Stimulated activated CD8-positive, alpha-beta memory T cell treated with anti-CD3 and anti-CD28 coated beads, Interleukin-7, amount 100 ng/mL, for 24 hours (primary cell): Measurements from ENCODE around the gene SEC11C.

Experiments
- DNase-seq: peaks from one replicate; pipeline ENCODE4 v3.0.0-alpha.2; 2020; ENCODE audit warnings: low read depth

The SEC11C gene

GRCh38 chr18:59145055-59145454, 5.4 kb downstream of the SEC11C start:
- DNase-seq, result no peak

DNA sequence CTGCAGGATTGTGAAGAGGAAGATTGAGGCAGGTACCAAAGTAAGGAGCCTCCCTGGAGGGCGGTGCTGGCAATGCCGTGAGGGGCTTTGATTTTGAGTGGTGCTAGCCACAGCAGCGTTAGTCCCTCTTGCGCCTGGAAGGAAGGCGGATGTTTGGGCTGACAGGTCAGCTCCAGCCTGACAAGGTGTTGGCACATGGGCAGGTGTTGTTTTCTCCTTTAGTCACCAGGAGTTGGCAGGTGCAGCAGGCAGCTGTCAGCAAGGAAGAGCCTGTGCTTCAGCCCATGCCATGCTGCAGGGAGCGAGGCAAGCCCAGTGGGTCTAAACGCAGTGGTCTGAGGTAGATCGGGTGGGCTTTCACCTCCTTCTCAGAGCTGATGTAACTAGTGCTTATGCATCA, 8.5 kb downstream of the SEC11C start:
- no peak for DNase-seq

- DNase-seq, result no peak
Measured at GRCh38 chr18:59149007-59149406, 9.3 kb downstream of the SEC11C start.

- DNase-seq, result no peak
Measured at GRCh38 chr18:59149416-59149815, 9.7 kb downstream of the SEC11C start.

DNA sequence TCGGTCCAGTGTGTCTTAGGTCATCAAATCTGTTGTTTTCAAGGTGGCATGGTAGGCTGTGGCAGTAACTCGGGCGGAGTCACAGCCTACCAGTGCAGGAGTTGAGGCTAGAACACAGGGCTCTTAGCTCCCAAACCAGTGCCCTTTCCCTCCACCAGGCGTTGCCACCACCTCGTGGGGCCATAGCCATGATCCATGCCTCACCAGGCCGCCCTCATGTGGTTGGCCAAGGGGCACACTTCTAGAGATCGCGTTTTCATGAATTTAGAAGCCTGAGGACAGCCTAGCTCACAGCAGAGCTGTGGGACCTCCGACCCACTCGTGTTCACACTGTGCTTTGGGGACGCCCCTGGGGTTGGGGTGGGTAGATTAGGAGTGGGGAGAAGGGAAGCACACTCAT, 10.6 kb downstream of the SEC11C start:
- no peak for DNase-seq

GRCh38 chr18:59155153-59155552, 15.5 kb downstream of the SEC11C start:
- DNase-seq, result no peak

DNA sequence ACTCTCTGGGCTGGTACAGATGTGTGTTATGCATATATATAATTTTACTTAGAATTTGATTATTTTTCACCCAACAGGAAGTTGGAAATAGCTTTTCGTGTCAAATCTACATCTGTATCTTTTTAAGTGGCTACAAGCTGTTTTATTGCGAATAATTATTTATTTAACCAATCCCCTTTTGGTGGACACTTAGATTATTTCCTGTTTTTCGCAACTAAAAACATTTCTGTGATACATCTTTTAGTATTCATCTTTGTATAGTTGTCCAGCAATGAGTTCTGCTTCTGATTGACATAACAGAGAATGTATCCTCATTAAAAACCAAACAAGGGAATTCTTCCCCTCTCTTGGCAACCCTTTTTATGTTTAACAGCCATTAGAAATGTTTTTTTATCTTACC, 16.6 kb downstream of the SEC11C start:
- DNase-seq, result no peak

DNA sequence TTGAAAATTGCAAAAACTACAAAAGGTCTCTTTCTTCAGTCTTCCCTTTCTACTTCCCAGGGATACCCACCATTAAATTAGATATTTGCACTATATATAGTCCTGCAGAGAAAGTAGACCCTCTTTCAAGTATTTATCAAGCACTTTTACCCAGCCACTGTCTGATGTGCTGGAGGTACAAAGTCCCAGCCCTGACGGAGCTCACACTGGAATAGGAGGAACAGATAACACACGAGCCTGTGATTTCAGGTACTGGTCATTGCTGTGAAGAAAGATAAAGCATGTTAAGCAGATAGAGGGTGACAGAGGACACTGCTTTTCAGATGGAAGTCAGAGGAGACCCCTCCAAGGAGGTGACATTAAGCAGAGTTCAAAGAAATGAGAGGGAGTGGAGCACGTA, 19.6 kb downstream of the SEC11C start:
- no peak for DNase-seq

GRCh38 chr18:59159986-59160385, 20.3 kb downstream of the SEC11C start:
- DNase-seq, result no peak

GRCh38 chr18:59172664-59173249, 33.1 kb downstream of the SEC11C start:
- DNase-seq, result no peak

DNA sequence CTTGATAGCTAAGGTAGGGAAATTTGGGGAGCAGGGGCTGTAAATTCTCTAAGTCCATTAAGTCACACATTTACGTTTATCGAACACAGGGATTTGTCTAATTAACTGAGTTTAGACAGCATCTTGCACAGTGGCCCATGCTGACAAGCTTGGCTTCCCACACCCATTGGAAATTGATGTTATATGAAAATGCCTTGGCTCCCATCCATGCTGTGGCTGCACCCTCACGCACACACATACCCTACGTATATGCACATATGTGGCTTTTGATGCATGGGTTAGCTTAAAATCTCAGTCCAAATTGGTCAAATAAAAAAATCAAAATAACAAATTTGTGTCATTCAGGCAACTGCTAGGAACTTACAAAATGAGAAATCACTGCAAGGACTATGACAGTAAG, 37.8 kb downstream of the SEC11C start:
- no peak for DNase-seq

DNA sequence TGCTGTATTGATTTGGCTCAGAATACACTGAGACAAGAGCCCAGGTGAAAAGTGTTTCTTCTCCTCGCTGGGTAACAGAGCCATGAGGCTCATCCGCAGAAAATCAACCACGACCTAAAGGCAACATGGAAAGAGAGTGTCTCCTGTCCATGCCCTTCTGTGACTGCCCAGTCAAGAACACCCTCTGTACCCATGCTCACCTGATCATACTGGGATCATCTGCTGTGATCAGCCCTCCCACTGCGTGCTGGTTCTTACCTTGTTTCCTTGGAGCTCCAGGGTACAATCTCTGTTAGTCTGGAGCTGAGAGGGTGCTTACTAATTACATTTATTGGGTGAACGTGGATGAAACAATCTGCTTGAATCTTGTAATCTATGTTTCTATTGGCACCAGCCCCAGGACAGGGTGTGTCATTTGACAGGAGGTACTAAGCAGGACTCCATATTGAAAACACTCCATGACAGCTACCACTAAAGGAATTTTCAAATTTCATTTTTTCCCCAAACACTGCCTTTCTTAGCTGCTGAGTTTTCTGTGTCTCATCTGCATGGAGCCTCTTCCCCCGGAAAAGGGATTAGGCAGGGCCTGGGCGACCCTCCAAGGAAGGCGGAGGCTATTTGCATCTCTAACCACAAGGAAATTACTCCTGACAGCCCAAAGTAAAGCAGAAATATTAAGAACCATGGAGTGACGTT, 40.6 kb downstream of the SEC11C start:
- no peak for DNase-seq

DNA sequence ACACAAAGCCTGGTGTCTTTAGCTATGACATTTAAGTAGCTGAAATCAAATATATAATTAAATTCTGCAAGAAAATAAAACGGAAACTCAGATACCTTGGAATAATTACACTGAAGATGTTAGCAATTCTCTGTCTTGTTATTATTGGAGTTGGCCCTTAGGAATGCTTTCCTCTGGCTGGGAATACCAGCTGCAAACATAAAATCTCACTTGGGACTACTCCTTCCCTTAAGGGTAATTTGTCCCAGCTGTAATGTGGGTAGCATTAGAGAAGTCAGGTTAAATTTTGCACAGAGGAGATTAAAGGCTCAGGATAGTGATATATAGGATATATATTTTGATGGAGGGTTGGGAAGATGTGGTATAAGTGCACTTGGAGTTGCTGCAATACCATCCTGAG, 43.0 kb downstream of the SEC11C start:
- no peak for DNase-seq

DNA sequence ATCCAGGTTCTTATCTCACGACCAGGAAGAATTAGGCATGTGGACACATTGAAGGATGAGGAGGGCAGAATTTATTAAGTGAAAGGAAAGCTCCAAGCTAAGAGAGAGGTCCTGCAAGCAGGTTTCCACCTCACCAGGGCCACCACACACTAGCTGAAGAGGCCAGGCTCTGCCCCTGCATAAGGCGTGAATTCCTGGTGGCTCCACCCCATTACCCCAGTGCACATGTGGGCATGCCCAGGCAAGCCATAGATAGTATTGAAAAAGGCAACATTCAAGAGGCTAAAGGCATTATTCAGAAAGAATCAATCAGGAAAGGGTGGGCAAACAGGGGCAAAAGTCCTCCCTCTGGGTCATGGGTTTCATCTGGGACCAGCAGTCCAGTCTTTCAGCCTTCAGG, 49.3 kb downstream of the SEC11C start:
- DNase-seq, result no peak

GRCh38 chr18:59189746-59190145, 50.1 kb downstream of the SEC11C start:
- no peak for DNase-seq

DNA sequence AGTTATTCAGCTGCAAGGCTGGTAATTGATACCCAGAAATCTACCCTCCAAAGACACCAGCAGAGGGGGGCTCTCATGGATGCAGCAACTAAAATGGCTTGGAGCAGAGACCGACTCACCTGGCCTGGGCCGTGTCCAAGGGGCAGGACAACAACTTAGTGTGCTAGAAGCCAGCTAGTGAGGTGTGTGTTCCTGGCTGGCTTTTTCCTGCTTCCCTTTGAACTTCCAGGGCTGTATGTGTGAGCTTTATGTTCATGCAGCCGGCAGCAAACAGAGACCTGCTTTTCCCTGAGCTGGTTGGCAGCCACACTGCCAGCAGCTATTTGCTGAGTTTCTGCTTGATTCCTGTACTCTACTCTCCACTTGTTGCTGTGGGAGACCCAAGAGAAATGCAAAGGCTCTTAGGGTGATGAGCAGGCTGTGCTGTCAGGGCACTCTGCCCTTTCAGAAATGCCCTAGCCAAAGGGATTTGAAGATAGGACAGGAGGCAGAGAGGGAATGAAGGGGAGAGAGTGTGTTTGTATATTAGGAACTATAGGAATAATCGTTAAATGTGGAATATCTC, 56.6 kb downstream of the SEC11C start:
- DNase-seq, result no peak

- DNase-seq, result no peak
Measured at GRCh38 chr18:59197636-59198035, 58.0 kb downstream of the SEC11C start.

DNA sequence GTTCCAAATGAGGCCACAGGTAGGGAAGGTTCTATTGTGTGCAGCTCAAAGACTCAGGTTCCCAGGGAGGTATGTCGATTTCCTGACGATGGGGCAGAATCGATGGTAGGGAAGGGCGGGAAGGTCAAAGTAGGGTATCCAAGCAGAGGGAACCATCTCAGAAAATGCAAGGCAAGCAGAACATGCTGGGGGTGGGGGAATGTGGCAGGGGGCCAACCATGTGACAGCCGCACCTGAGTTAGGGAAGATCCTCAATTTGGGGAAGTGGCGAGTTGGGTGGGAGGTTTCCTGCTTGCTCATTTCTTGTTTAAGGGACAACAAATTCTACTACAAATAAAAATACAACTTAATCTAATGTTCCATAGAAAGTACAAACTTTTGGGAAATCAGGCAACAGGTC, 58.5 kb downstream of the SEC11C start:
- DNase-seq, result no peak

GRCh38 chr18:59200787-59201186, 61.1 kb downstream of the SEC11C start:
- DNase-seq, result no peak

DNA sequence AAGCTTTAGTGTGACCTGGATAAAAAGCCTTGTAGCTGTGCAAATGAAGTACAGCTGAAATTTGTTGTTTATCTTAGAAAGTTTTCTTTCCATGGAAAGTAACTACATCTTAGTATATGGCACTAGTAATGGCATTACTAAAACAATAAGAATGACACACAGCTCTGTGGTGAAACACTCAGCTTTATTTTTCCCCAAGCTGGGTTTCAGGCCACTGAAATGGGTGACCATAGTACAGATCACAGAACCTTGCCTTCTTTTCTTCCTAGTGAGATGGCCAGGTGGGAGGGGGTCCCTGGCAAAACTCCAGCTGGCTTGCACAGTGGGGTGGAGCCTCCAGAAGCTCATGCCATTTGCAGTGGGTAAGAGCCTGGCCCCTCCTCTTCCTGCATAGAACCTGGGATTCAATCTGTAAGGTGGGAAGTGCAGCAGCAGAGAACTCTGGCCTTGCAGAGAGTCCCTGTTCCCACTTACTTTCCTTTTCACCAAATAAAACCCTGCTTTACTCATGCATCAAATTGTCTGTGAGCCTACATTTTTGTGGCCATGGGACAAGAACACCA, 62.7 kb downstream of the SEC11C start:
- DNase-seq, result no peak

DNA sequence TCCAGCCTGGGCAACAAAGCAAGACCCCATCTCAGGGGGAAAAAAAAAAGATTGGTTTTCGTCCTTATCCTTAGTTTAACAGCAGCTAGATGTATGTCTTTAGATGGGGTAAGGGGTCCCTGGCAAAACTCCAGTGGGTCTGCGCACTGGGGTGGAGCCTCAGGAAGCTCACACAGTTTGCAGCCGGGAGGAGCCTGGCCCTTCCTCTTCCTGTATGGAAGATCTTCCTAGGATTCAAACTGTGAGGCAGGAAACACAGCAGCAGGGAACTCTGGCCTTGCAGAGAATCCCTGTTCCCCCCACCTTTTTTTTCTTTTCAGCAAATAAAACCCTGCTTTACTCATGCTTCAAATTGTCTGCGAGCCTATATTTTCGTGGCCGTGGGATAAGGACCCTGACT, 67.8 kb downstream of the SEC11C start:
- DNase-seq, result no peak
